AG04450 (cell line): ENCODE results near the gene TRHDE. TPM values are rescaled to one million over a fixed set of nuclear protein-coding genes. Genes with fewer than 3 reads are reported as not detected.

Source experiments
- CTCF ChIA-PET: fragments of 300-600, 350-600 bp; formaldehyde crosslinking; extraction: SDS; loops from one replicate; lab custom pipeline; 2022; ENCODE audit warnings: antibody characterized with exemption, inconsistent platforms; lab: Charles Lee
- POLR2A ChIA-PET: fragments of 350-600 bp; formaldehyde crosslinking; extraction: SDS; loops from one replicate; lab custom pipeline; 2021; ENCODE audit warnings: antibody characterized with exemption, inconsistent platforms; lab: Yijun Ruan, JAX
- DNase-seq: peaks from one replicate; pipeline ENCODE4 v3.0.0-alpha.2; 2011; ENCODE audit warnings: low read depth, low spot score
- H3K27ac ChIP-seq: one replicate; pipeline ENCODE4 v1.5.1; 2012; ENCODE audit warnings: low read depth, low read length, control low read depth
- H3K27me3 ChIP-seq: one replicate; pipeline ENCODE4 v1.6.0; 2012; ENCODE audit warnings: low read length; ENCODE audit not compliant: control insufficient read depth, insufficient read depth
- H3K4me3 ChIP-seq: 2 replicates; pipeline ENCODE4 v1.5.1; 2011; ENCODE audit warnings: mild to moderate bottlenecking, low read depth, low read length, control low read depth
- H3K9me3 ChIP-seq: 2 replicates; pipeline ENCODE4 v1.5.1; 2012; ENCODE audit warnings: low read length; ENCODE audit not compliant: control insufficient read depth, insufficient read depth
- CTCF ChIP-seq: IDR thresholded peaks from 2 replicates; pipeline ENCODE4 v1.5.1; 2011; ENCODE audit warnings: low read depth, low read length, control low read depth, inconsistent platforms
- polyA plus RNA-seq: library from polyadenylated mRNA; depleted of rRNA; stranded (reverse); fragments of >200 nt; gene quantifications from 2 replicates; pipeline ENCODE4 v1.2.3, GENCODE V29; 2011

TRHDE gene
- polyA plus RNA-seq, 1 experiment = 90.7 TPM

- POLR2A ChIA-PET = no interaction called here
These were observed 74.3 kb downstream of the TRHDE start for GRCh38 chr12:72346363-72346944.

GRCh38 chr12:72349491-72349890, 77.3 kb downstream of the TRHDE start:
- Histone ChIP-seq H3K4me3 (no peak overlapping the region), H3K27me3 (no peaks in the 10 kb centered on the region), H3K9me3 (no peaks in the 10 kb centered on the region), H3K27ac (no peak overlapping the region)
- no peak for TF ChIP-seq CTCF
- no peak for DNase-seq
- CTCF ChIA-PET = interaction anchor here (1.1 kb wide), 1 partner anchor 78 kb away, joined by 6 read pairs; the partner anchor contains the start of gene TRHDE
- POLR2A ChIA-PET = no interaction called here

More at GRCh38 chr12:72346363-72346944, 74.3 kb downstream of the TRHDE start:
- H3K4me3 ChIP-seq = no peak overlapping the region
- CTCF ChIA-PET = interaction anchor here (0.6 to 3.3 kb wide), 21 partner anchors 16 to 427 kb away, joined by 3 to 12 read pairs (median 4); partner anchors contain the start of gene TRHDE
- DNase-seq = peak; percentile 63
- no peaks in the 10 kb centered on the region for H3K9me3 ChIP-seq
- TF ChIP-seq CTCF = peak; percentile 74
- no peak overlapping the region for H3K27ac ChIP-seq
- H3K27me3 ChIP-seq = no peaks in the 10 kb centered on the region

GRCh38 chr12:72359416-72359815, 87.2 kb downstream of the TRHDE start:
- no peak overlapping the region for H3K27ac ChIP-seq
- no peaks in the 10 kb centered on the region for H3K27me3 ChIP-seq
- no peak for DNase-seq
- no peak for TF ChIP-seq CTCF
- ChIA-PET CTCF (interaction anchor here (0.6 kb wide), 1 partner anchor 33 kb away, joined by 3 read pairs; no protein-coding TSS in a partner anchor), POLR2A (no interaction called here)
- no peaks in the 10 kb centered on the region for H3K9me3 ChIP-seq
- H3K4me3 ChIP-seq = no peak overlapping the region

- POLR2A ChIA-PET = no interaction called here
- CTCF ChIA-PET = interaction anchor here (1.0 kb wide), 1 partner anchor 19 kb away, joined by 4 read pairs; no protein-coding TSS in a partner anchor
These were observed 93.0 kb downstream of the TRHDE start for GRCh38 chr12:72365151-72365550.

More at GRCh38 chr12:72365151-72365550, 93.0 kb downstream of the TRHDE start:
- no peak for DNase-seq
- no peaks in the 10 kb centered on the region for H3K9me3 ChIP-seq
- H3K27ac ChIP-seq = no peak overlapping the region
- H3K4me3 ChIP-seq = no peak overlapping the region
- no peak for TF ChIP-seq CTCF
- no peaks in the 10 kb centered on the region for H3K27me3 ChIP-seq
